Right lobe of liver (tissue), 6 donors: ENCODE measurements around the gene PEAR1. TPM values are rescaled to one million over a fixed set of nuclear protein-coding genes. Genes with fewer than 3 reads are reported as not detected.

Experiments used
- ATAC-seq, 4 donors: fragments of 200-7000 bp; cut with Tn5 transposase; one replicate each; pipeline ENCODE4 v1.9.1; 2020; ENCODE audit warnings: mild to moderate bottlenecking in 4 of 4, moderate library complexity in 4 of 4
- DNase-seq, 3 donors: peaks; one replicate each; pipeline ENCODE4 v3.0.0-alpha.2; 2020
- H3K27ac ChIP-seq, 3 donors: fragments of 200-600 bp; one replicate each; pipeline ENCODE4 v1.8.0; 2022
- H3K27me3 ChIP-seq, 2 donors: fragments of 200-600 bp; one replicate each; pipeline ENCODE4 v1.8.0; 2022
- H3K36me3 ChIP-seq, 4 donors: fragments of 200-600 bp; sonication (generic) in 1 of 4; one replicate each; pipeline versions ENCODE4 v1.5.1 to v1.8.0; 2017 to 2022; ENCODE audit warnings: control low read depth in 1 of 4
- H3K4me1 ChIP-seq, 4 donors: fragments of 200-600 bp; sonication (generic) in 1 of 4; one replicate each; pipeline versions ENCODE4 v1.5.1 to v1.8.0; 2017 to 2022; ENCODE audit warnings: control low read depth in 1 of 4
- H3K4me3 ChIP-seq, 3 donors: fragments of 200-600 bp; one replicate each; pipeline ENCODE4 v1.8.0; 2022
- H3K9me3 ChIP-seq, 4 donors: fragments of 200-600 bp; sonication (generic) in 1 of 4; one replicate each; pipeline versions ENCODE4 v1.5.1 to v1.8.0; 2017 to 2022; ENCODE audit warnings: control low read depth in 1 of 4
- POLR2A ChIP-seq: fragments of 450-650 bp; IDR thresholded peaks from one replicate; pipeline ENCODE4 v1.6.1; 2017; ENCODE audit warnings: antibody characterized with exemption, mild to moderate bottlenecking
- WGBS: methylation state at CpG from one replicate; pipeline ENCODE4 v1.1.6; 2018; ENCODE audit warnings: low coverage, low lambda C conversion rate; ENCODE audit not compliant: insufficient coverage; ENCODE audit errors: missing lambda C conversion rate; 5-methylcytosine and 5-hydroxymethylcytosine counted together
- intact Hi-C, 2 donors: fragments of 100-400 bp; cut with DNase I; formaldehyde crosslinking; loops; one replicate each; pipeline versions ENCODE4 v1.11.2 to v1.14.1; 2022
- total RNA-seq, 6 experiments: library from RNA; depleted of rRNA in 2 of 6; stranded (reverse); fragments of >200 nt in 2 of 6; fragmentation: NEBNext Ultra II Directional in 3 of 6; extraction: Animal tissue kit (Norgen Biotek cat#: 25700) in 3 of 6; gene quantifications; one replicate each; pipeline versions ENCODE4 v1.1.0 to v1.2.4, GENCODE V29; 2016 to 2023
- TF ChIP-seq, protein P1 (sequence below), 4 donors: fragments of 200-600 bp in 3 of 4; fragments of 450-650 bp in 1 of 4; IDR thresholded peaks; one replicate each; pipeline versions ENCODE4 v1.5.1 to v1.8.0; 2016 to 2022; ENCODE audit warnings: antibody characterized with exemption in 4 of 4, mild to moderate bottlenecking in 2 of 4
- donor health status: DM: no; HTN: yes; CAD: no.
- donor health status: DM: no; HTN: no; CAD: no.
- donor health status: DM: no; HTN: no; CAD: no.
- donor health status: DM: no; HTN: yes; CAD: no.
- donor health status: DM: no; HTN: yes; CAD: no.

Gene PEAR1
- total RNA-seq, 6 experiments from 2014 or later, result 2.2 to 9.8 (median 3.6) TPM

DNA sequence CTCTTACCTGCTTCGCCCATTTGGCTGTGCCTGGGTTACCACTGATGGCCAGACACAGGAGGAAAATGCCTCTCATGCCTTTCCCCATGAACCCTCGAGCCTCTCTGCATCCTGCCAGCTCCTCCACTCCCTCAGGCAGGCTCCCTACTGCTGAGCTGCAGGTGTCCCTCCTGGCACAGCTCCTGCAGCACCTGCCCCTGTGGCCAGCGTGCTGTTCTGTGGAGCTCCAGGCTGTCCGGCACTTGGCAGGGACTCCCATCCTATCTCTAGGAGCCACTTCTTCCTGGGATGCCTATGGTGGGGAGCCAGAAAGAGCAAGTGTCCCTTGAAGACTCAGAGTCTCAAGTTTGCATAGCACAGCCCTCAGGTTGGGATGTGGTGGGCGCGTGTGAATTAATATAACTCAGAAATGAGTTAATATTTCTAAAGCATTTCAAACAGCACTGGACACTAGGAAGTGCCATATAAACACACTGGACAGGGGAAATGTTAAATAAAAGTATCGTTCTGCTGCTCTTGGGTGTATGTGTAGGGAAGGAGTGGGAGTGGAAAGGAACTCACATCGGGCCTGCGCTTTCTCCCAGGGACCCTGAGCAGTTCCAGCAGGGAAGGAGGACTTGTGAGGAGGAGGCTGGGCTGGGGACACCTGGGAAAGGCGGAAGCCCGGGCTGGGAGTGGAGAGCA is 29.6 kb downstream of the PEAR1 start:
- DNase-seq (no peak), ATAC-seq (no peak)
- no peak overlapping the region for H3K4me3 ChIP-seq
- peaks cover 0 to 33% of the 10 kb centered on the region in 2 donors for H3K27me3 ChIP-seq
- intact Hi-C loops, result no loop called here
- H3K4me1 ChIP-seq, result peaks cover 0 to 9% (median 0%) of the 10 kb centered on the region in 4 donors
- no peaks in the 10 kb centered on the region for H3K9me3 ChIP-seq
- 2% methylated on average over 8 of the region's 11 CpGs for WGBS
- no peaks in the 10 kb centered on the region for H3K36me3 ChIP-seq
- H3K27ac ChIP-seq, result no peak overlapping the region
- TF ChIP-seq, protein P1, sequence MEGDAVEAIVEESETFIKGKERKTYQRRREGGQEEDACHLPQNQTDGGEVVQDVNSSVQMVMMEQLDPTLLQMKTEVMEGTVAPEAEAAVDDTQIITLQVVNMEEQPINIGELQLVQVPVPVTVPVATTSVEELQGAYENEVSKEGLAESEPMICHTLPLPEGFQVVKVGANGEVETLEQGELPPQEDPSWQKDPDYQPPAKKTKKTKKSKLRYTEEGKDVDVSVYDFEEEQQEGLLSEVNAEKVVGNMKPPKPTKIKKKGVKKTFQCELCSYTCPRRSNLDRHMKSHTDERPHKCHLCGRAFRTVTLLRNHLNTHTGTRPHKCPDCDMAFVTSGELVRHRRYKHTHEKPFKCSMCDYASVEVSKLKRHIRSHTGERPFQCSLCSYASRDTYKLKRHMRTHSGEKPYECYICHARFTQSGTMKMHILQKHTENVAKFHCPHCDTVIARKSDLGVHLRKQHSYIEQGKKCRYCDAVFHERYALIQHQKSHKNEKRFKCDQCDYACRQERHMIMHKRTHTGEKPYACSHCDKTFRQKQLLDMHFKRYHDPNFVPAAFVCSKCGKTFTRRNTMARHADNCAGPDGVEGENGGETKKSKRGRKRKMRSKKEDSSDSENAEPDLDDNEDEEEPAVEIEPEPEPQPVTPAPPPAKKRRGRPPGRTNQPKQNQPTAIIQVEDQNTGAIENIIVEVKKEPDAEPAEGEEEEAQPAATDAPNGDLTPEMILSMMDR (IDR thresholded peaks at IDR 0.05), result no peak
- TF ChIP-seq POLR2A, result no peak

DNA sequence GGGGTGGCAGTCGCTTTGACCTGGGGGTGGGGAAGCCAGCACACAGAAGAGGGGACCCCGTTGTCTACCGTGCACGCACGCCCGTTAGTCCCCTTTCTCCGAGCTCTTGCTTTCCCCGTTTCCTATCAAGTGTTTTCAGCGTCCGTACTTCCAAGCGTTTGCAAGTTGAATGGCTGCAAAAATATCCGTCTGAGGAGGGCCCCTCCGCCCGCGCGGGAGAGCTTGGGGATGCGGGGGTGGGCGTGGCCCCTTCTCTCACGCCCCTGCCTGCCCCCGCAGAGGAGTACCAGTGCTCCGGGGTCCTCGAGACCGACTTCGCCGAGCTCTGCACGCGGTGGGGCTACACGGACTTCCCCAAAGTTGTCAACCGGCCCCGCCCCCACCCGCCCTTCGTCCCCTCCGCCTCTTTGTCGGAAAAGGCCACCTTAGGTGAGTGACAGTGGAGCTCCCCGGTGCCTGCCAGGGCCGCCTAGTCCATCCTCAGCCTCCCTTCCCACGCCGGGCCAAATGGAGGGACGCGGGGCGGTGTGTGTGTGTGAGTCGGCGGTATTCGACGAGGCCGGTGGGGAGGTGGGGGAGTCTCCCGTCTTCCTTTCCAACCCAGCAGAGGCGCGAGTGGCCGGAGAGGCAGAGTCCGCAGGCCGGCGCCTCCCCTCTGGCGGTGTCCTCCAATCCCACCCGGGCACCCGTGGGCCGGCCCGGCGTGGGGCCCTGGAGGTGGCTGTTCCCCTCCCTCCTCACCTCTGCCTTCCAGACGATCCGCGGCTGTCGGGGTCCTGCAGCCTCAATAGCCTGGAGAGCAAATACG is 30.4 kb downstream of the PEAR1 start:
- Histone ChIP-seq H3K4me3 (no peak overlapping the region), H3K27ac (no peak overlapping the region), H3K4me1 (peaks cover 0 to 9% (median 0%) of the 10 kb centered on the region in 4 donors), H3K9me3 (no peaks in the 10 kb centered on the region), H3K36me3 (no peaks in the 10 kb centered on the region), H3K27me3 (peaks cover 0 to 33% of the 10 kb centered on the region in 2 donors)
- intact Hi-C loops, result no loop called here
- TF ChIP-seq, protein P1 (IDR thresholded peaks at IDR 0.05), result no peak
- no peak for TF ChIP-seq POLR2A
- DNase-seq (no peak), ATAC-seq (no peak)
- WGBS, result 0% methylated on average over 8 of the region's 64 CpGs

DNA sequence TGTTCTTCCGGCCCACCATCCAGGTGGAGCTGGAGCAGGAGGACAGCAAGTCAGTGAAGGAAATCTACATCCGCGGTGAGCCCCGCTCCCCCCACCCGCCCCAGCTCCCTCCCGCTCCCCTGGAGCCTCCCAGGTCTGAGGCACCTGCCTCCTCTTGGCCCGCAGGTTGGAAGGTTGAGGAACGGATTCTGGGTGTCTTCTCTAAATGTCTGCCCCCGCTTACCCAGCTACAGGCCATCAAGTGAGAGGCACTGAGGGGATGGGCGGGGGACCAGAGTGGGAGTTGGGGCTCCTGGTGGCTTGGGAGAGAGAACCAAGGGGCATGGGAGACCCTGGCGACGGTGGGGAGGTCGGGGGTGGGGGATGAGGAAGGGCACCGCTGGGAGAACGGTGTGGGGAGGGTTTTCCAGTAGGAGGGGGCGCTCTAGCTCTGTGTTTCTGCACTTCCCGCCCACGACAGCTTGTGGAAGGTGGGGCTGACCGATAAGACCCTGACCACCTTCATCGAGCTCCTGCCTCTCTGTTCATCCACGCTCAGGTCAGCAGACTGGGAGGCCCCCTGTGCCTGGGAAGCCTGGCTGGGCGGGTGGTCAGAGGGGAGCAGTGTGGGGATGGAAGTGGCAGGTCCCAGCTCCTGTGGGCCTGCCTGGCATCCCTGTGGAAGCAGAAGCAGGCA is 31.1 kb downstream of the PEAR1 start:
- DNase-seq, result no peak
- intact Hi-C loops, result no loop called here
- Histone ChIP-seq H3K4me1 (peaks cover 0 to 9% (median 0%) of the 10 kb centered on the region in 4 donors), H3K27me3 (peaks cover 0 to 33% of the 10 kb centered on the region in 2 donors), H3K4me3 (no peak overlapping the region), H3K27ac (no peak overlapping the region), H3K36me3 (no peaks in the 10 kb centered on the region), H3K9me3 (no peaks in the 10 kb centered on the region)
- ATAC-seq, result no peak
- 17% methylated on average over 16 of the region's 22 CpGs for WGBS
- TF ChIP-seq, protein P1 (IDR thresholded peaks at IDR 0.05), result no peak
- no peak for TF ChIP-seq POLR2A

DNA sequence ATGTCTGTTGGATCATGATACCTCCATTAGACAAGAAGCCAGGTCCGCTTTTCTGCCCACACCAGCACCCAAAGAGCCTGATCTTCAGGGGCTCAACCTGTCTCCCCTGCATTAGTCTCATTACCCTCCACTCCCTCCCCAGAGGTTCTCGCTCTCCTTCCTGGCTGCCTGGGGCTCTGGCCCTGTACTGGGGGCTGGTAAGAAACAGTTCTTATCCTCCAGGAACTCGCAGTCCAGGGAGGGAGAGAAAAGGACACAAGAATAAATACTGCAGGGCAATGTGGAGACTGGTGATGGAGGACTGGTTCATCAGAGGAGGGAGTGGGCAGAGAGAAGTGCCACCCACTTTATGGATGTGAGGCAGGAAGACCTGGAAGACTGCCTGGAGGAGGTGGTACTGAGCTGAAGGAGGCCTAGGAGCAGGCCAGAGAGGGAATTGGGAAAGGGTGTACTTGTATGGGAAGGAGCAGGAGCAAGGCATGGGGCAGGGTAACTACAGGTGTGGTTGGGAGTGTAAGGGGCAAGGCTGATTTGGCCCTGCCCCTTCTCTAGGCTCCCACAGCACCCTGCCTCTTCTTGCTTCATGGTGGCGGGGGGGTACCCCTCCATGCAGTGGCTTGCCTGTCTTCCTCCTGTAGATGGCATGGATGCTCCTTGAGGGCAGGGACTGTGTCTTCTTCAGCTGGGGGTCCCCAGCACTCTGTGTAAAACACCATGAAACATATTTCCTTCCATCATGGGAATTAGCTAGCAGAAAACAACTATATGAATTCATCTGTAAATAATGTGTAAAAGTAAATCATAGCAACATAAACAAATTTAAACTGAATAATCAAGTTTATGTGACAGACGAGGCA is 31.9 kb downstream of the PEAR1 start:
- Histone ChIP-seq H3K4me3 (no peak overlapping the region), H3K36me3 (no peaks in the 10 kb centered on the region), H3K27ac (no peak overlapping the region), H3K4me1 (peaks cover 0 to 9% (median 0%) of the 10 kb centered on the region in 4 donors), H3K9me3 (no peaks in the 10 kb centered on the region), H3K27me3 (peaks cover 0 to 32% of the 10 kb centered on the region in 2 donors)
- WGBS, result 71% methylated on average over 5 of the region's 5 CpGs
- ATAC-seq (no peak), DNase-seq (no peak)
- TF ChIP-seq, protein P1 (IDR thresholded peaks at IDR 0.05), result no peak
- TF ChIP-seq POLR2A, result no peak
- intact Hi-C loops, result no loop called here
